ENCODE data around the gene LATS2.

LATS2 gene

GRCh38 chr13:21048901-21049698 lies 12.3 kb downstream of the LATS2 start:
- no peak for DNase-seq (ENCODE audit: low read depth)

- DNase-seq (ENCODE audit: low read depth), result no peak
Measured at GRCh38 chr13:21047591-21048282, 13.6 kb downstream of the LATS2 start.

GRCh38 chr13:21047087-21047486 lies 14.3 kb downstream of the LATS2 start:
- no peak for DNase-seq (ENCODE audit: low read depth)

- no peak for DNase-seq (ENCODE audit: low read depth)
Measured at GRCh38 chr13:21046203-21046602, 15.2 kb downstream of the LATS2 start.

GRCh38 chr13:21045100-21045499 lies 16.3 kb downstream of the LATS2 start:
- no peak for DNase-seq (ENCODE audit: low read depth)

- peak; percentile 99 for DNase-seq (ENCODE audit: low read depth)
Measured at GRCh38 chr13:21043898-21044297, 17.5 kb downstream of the LATS2 start.

- DNase-seq (ENCODE audit: low read depth), result no peak
Measured at GRCh38 chr13:21040120-21040826, 21.1 kb downstream of the LATS2 start.

- peak; percentile 63 for DNase-seq (ENCODE audit: low read depth)
Measured at GRCh38 chr13:21039097-21039800, 22.1 kb downstream of the LATS2 start.

GRCh38 chr13:21037656-21038055 lies 23.7 kb downstream of the LATS2 start:
- DNase-seq (ENCODE audit: low read depth), result no peak

- DNase-seq (ENCODE audit: low read depth), result no peak
Measured at GRCh38 chr13:21035498-21035897, 25.9 kb downstream of the LATS2 start.

- DNase-seq (ENCODE audit: low read depth), result peak; percentile 77
Measured at GRCh38 chr13:21034603-21035191, 26.7 kb downstream of the LATS2 start.

GRCh38 chr13:21033856-21034602 lies 27.4 kb downstream of the LATS2 start:
- DNase-seq (ENCODE audit: low read depth), result no peak

- DNase-seq (ENCODE audit: low read depth), result no peak
Measured at GRCh38 chr13:21033212-21033840, 28.1 kb downstream of the LATS2 start.

GRCh38 chr13:21032656-21033055 lies 28.7 kb downstream of the LATS2 start:
- DNase-seq (ENCODE audit: low read depth), result no peak

- DNase-seq (ENCODE audit: low read depth), result no peak
Measured at GRCh38 chr13:21031594-21032275, 29.7 kb downstream of the LATS2 start.

GRCh38 chr13:21025539-21025938 lies 35.8 kb downstream of the LATS2 start:
- no peak for DNase-seq (ENCODE audit: low read depth)

- no peak for DNase-seq (ENCODE audit: low read depth)
Measured at GRCh38 chr13:21022056-21022979, 39.1 kb downstream of the LATS2 start.

- no peak for DNase-seq (ENCODE audit: low read depth)
Measured at GRCh38 chr13:21020581-21020980, 40.8 kb downstream of the LATS2 start.

- DNase-seq (ENCODE audit: low read depth), result no peak
Measured at GRCh38 chr13:21020176-21020575, 41.2 kb downstream of the LATS2 start.
